GM12865 (cell line): ENCODE results near the gene LRIF1.

ENCODE experiments used
- DNase-seq: peaks from one replicate; pipeline ENCODE4 v3.0.0; 2010; ENCODE audit warnings: low read depth
- H3K4me3 ChIP-seq: 2 replicates; pipeline ENCODE4 v1.5.1; 2011; ENCODE audit warnings: mild to moderate bottlenecking, low read depth, low read length, control low read depth
- CTCF ChIP-seq: IDR thresholded peaks from 2 replicates; pipeline ENCODE4 v1.5.1; 2011; ENCODE audit warnings: low read length, control low read depth, low read depth, inconsistent platforms; ENCODE audit not compliant: insufficient read depth; ENCODE audit errors: missing control alignments

Gene LRIF1

DNA sequence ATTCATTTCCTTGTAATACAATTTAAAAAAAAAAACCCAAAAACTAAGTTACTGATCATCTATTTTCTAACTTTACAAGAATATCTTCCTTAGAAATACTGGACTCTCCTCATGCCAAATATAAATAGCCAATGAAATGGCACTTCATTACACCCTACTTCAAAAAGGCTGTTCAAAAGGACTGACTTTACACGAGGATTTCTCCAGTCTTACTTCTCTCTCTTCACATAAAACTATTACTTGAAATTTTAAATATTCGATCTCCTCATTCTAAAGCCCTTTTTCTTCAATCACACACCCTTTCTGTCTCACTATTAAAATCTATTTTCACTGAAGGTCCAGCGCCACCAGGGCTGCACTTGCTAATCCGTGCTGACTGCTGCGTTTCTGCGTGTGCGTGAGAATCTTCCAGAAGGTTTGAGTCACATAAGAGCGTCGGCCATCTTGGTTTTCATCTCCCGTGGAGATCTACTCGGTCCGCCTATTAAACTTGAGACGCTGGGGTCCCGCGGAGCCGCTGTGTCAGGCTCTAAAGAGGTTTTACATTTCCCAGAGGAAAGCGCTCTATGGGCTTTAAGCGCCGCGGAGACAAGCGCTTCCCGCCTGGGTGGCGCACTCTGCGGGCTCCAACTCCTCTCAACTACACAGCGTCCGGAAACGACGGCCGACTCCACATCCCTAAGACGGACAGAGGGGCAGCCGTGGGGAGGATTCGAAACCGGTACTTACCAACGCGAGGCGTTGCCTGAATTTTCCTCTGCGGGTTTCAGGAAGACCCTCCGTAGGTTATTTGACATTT, 631 bp downstream of the LRIF1 start:
- TF ChIP-seq CTCF: no peak
- peak overlapping the region; percentile 96 for H3K4me3 ChIP-seq
- peak; percentile 92 for DNase-seq

GRCh38 chr1:110961902-110962301, 1.8 kb downstream of the LRIF1 start:
- peak overlapping the region; percentile 96 for H3K4me3 ChIP-seq
- no peak for TF ChIP-seq CTCF

DNA sequence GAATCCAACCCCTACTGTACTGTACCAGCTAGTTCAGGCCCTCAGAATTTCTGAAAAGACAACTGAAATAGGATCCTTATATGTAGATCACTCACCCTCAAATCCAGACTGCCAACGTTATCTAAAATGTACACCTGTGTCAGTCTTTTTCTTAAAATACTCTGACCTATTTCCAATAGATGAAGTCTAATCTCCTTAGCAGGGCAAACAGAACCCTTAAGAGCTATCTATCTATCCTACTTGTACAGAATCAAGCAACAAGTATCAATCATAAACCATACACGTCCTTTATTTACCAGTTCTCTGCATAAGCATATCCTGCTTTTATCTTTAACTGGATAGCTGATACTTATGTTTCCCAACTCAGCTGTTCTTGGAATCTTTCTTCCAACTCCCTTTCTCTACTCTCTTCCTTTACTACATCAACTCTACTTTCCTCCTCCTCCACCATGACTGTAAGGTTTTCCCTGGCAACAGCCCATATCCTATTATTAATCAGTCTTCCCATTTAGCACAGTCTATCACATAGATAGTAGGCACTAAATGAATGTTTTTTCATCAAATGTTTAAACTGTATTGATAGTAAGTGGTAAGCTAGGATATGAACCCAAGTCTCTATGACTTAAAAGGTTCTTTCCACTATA, 2.8 kb downstream of the LRIF1 start:
- TF ChIP-seq CTCF: no peak
- no peak overlapping the region for H3K4me3 ChIP-seq
- no peak for DNase-seq

More at GRCh38 chr1:110961902-110962301, 1.8 kb downstream of the LRIF1 start:
- no peak for DNase-seq

GRCh38 chr1:110957798-110958197, 5.9 kb downstream of the LRIF1 start:
- H3K4me3 ChIP-seq: no peak overlapping the region
- DNase-seq: no peak
- no peak for TF ChIP-seq CTCF

- DNase-seq: no peak
- no peak for TF ChIP-seq CTCF
- no peak overlapping the region for H3K4me3 ChIP-seq
Observed at GRCh38 chr1:110956586-110956985, 7.1 kb downstream of the LRIF1 start.

- TF ChIP-seq CTCF: no peak
- no peak overlapping the region for H3K4me3 ChIP-seq
- no peak for DNase-seq
Observed at GRCh38 chr1:110953031-110953430, 10.7 kb downstream of the LRIF1 start.

GRCh38 chr1:110952031-110952430, 11.7 kb downstream of the LRIF1 start:
- no peak for DNase-seq
- TF ChIP-seq CTCF: no peak
- H3K4me3 ChIP-seq: no peak overlapping the region
